Subcutaneous adipose tissue (tissue), 4 donors: Measurements from ENCODE around the gene RASD1. TPM values are rescaled to one million over a fixed set of nuclear protein-coding genes. Genes with fewer than 3 reads are reported as not detected.

Experiments used
- CTCF ChIP-seq: fragments of 450-650 bp; IDR thresholded peaks from one replicate; pipeline ENCODE4 v1.5.1; 2016; ENCODE audit warnings: low read depth, mild to moderate bottlenecking, control low read depth, antibody characterized with exemption, moderate library complexity
- total RNA-seq, 4 donors: library from RNA; depleted of rRNA; stranded (reverse); fragments of >200 nt; gene quantifications; one replicate each; pipeline ENCODE4 v1.1.0, GENCODE V29; 2016

The RASD1 gene
- total RNA-seq, 4 donors from 2014 or later, result 140 to 294 (median 198) TPM

- TF ChIP-seq CTCF, result no peak
These were observed 29.1 kb upstream of the RASD1 start for GRCh38 chr17:17525311-17525710.

- no peak for TF ChIP-seq CTCF
These were observed 27.7 kb upstream of the RASD1 start for GRCh38 chr17:17523731-17524490.

- TF ChIP-seq CTCF, result no peak
These were observed 27.0 kb upstream of the RASD1 start for GRCh38 chr17:17523001-17523730.

GRCh38 chr17:17520599-17521232, 24.5 kb upstream of the RASD1 start:
- TF ChIP-seq CTCF, result no peak

- no peak for TF ChIP-seq CTCF
These were observed 23.7 kb upstream of the RASD1 start for GRCh38 chr17:17519886-17520285.

- TF ChIP-seq CTCF, result no peak
These were observed 22.8 kb upstream of the RASD1 start for GRCh38 chr17:17518951-17519350.

GRCh38 chr17:17518014-17518413, 21.8 kb upstream of the RASD1 start:
- no peak for TF ChIP-seq CTCF
